Measurements from ENCODE around the gene CEBPG.

The CEBPG gene

GRCh38 chr19:33345163-33345562, 28.3 kb upstream of the CEBPG start:
- Mint-ChIP-seq H3K4me1 (no peaks in the 10 kb centered on the region), H3K4me3 (no peak overlapping the region), H3K27me3 (peaks cover 67% of the 10 kb centered on the region), H3K9me3 (no peaks in the 10 kb centered on the region), H3K27ac (no peak overlapping the region), H3K36me3 (no peaks in the 10 kb centered on the region)
- no peak for ATAC-seq

- no peaks in the 10 kb centered on the region for H3K9me3 Mint-ChIP-seq
- no peaks in the 10 kb centered on the region for H3K4me1 Mint-ChIP-seq
- no peak overlapping the region for H3K27ac Mint-ChIP-seq
- H3K4me3 Mint-ChIP-seq: no peak overlapping the region
- ATAC-seq: no peak
- no peaks in the 10 kb centered on the region for H3K36me3 Mint-ChIP-seq
- H3K27me3 Mint-ChIP-seq: peaks cover 59% of the 10 kb centered on the region
Observed at GRCh38 chr19:33346665-33347064, 26.8 kb upstream of the CEBPG start.

- no peak overlapping the region for H3K27ac Mint-ChIP-seq
- H3K9me3 Mint-ChIP-seq: no peaks in the 10 kb centered on the region
- H3K36me3 Mint-ChIP-seq: no peaks in the 10 kb centered on the region
- H3K4me3 Mint-ChIP-seq: no peak overlapping the region
- ATAC-seq: no peak
- H3K4me1 Mint-ChIP-seq: no peaks in the 10 kb centered on the region
- peaks cover 53% of the 10 kb centered on the region for H3K27me3 Mint-ChIP-seq
Observed at GRCh38 chr19:33347300-33347699, 26.2 kb upstream of the CEBPG start.

DNA sequence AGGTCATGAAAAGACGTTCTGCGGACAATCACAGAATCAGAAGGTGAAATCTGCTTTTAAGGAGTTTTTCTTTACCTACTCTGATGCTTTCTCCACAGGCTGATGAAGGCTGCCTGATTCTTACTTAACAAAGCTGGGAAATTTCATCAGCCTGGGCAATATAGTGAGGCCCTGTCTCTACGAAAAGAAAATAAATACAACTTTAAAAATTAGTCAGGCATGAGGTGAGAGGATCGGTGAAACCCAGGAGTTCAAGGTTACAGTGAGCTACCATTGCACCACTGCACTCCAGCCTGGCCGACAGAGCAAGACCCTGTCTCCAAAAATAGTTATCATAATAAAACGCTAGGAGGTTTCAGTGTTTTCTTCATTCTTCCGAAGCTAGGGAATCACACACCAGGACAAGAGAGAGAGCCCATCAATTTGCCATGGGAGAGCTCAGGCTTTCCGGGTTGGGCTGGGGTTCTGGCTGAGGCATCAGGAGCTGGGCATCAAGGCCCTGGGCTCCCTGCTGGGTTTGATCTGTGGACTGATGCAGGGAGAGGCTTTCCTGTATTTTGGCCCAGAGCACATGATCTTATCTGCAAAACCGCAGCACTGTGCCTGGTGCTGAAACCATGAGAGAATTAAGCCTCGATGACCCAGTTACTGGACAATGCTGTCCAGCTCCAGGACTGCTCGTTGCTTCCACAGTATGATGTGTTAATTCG, 25.1 kb upstream of the CEBPG start:
- Mint-ChIP-seq H3K36me3 (no peaks in the 10 kb centered on the region), H3K9me3 (no peaks in the 10 kb centered on the region), H3K4me1 (no peaks in the 10 kb centered on the region), H3K27me3 (peaks cover 52% of the 10 kb centered on the region), H3K27ac (no peak overlapping the region), H3K4me3 (no peak overlapping the region)
- no peak for ATAC-seq

DNA sequence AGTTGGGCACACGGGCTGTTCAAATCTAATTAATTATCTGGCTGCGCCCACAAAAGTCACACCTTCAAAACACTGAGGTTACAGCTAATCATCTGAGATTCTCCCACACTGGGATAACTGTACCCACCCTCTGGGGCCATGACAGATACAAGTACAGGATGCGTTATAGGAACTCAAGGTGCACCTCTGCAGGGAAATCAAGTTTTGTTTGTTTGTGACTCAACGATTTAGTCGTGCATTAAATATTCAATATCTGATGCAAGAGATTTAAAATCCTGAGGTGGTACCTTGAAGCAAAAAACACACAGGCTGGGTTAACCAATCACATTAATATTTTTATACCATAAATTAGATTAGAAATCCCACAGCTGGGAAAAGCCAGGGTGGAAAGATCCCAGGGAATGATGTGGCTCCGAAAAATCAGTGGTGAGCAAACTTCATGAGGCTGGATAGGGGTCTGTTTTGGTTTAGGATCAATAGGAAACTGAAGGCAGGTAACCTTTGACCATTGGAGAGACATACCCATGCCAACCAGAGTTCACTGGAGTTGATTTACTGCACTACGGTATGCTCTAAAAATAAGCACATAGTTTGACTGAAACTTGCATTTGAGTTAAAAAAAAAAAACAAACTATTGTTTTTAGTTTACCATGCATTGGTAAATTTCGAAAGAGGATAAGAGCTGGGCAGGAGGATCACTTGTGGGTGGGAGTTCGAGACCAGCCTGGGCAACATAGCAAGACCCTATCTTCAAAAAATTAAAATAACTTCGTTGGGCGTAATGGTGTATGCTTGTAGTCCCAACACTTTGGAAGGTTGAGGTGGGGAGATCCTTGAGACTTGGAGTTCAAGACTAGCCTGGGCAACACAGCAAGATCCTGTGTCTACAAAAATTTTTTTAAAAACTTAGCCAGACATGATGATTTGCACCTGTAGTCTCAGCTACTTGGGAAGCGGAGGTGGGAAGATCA, 23.9 kb upstream of the CEBPG start:
- H3K36me3 Mint-ChIP-seq: no peaks in the 10 kb centered on the region

DNA sequence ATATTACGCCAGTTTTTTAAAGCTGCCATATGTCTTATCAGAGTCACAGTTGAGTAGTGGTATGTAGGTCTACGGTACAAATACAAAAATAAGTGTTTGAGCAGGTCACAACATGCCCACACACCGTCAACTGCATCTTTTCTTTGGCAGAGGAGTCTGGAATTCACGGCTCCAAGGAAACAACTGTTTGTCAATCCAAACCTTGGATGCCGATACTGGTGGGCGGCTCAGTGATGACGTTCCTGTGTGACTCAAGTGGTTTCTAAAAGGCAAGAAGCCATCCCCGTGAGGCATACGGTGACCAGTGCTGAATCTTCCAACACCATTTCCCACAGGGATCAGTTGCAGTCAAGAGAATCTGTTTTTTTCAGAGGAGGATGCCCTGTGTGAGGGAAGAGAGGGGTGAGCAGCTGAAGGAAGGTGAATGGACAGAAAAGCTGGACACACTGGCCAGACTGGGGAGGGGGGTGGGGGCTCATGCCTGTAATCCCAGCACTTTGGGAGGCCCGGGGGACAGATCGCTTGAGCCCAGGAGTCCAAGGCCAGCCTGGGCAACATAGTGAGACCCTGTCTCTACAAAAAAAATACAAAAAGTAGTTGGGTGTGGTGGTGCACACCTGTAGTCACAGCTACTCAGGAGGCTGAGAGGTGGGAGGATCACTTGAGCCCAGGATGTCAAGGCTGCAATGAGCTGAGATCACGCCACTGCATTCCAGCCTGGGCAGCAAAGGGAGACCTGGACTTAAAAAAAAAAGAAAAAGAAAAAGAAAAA, 22.8 kb upstream of the CEBPG start:
- ATAC-seq: no peak
- H3K9me3 Mint-ChIP-seq: peaks cover 9% of the 10 kb centered on the region
- peaks cover 33% of the 10 kb centered on the region for H3K27me3 Mint-ChIP-seq
- H3K27ac Mint-ChIP-seq: no peak overlapping the region
- H3K36me3 Mint-ChIP-seq: no peaks in the 10 kb centered on the region
- H3K4me1 Mint-ChIP-seq: no peaks in the 10 kb centered on the region
- no peak overlapping the region for H3K4me3 Mint-ChIP-seq

More for the DNA sequence above, 23.9 kb upstream of the CEBPG start:
- no peaks in the 10 kb centered on the region for H3K4me1 Mint-ChIP-seq
- no peak overlapping the region for H3K4me3 Mint-ChIP-seq
- H3K27me3 Mint-ChIP-seq: peaks cover 44% of the 10 kb centered on the region
- peaks cover 3% of the 10 kb centered on the region for H3K9me3 Mint-ChIP-seq
- no peak overlapping the region for H3K27ac Mint-ChIP-seq
- ATAC-seq: no peak

- H3K36me3 Mint-ChIP-seq: no peaks in the 10 kb centered on the region
- no peak overlapping the region for H3K27ac Mint-ChIP-seq
- peaks cover 14% of the 10 kb centered on the region for H3K9me3 Mint-ChIP-seq
- no peaks in the 10 kb centered on the region for H3K4me1 Mint-ChIP-seq
- H3K27me3 Mint-ChIP-seq: peaks cover 18% of the 10 kb centered on the region
- no peak for ATAC-seq
- no peak overlapping the region for H3K4me3 Mint-ChIP-seq
Observed at GRCh38 chr19:33355535-33355934, 18.0 kb upstream of the CEBPG start.

- H3K4me1 Mint-ChIP-seq: no peaks in the 10 kb centered on the region
- peaks cover 14% of the 10 kb centered on the region for H3K9me3 Mint-ChIP-seq
- no peak overlapping the region for H3K27ac Mint-ChIP-seq
- ATAC-seq: no peak
- H3K4me3 Mint-ChIP-seq: no peak overlapping the region
- peaks cover 15% of the 10 kb centered on the region for H3K27me3 Mint-ChIP-seq
- no peaks in the 10 kb centered on the region for H3K36me3 Mint-ChIP-seq
Observed at GRCh38 chr19:33357556-33357955, 16.0 kb upstream of the CEBPG start.

GRCh38 chr19:33358408-33358807, 15.1 kb upstream of the CEBPG start:
- Mint-ChIP-seq H3K27ac (no peak overlapping the region), H3K27me3 (peaks cover 17% of the 10 kb centered on the region), H3K9me3 (peaks cover 14% of the 10 kb centered on the region), H3K4me1 (no peaks in the 10 kb centered on the region), H3K36me3 (no peaks in the 10 kb centered on the region), H3K4me3 (no peak overlapping the region)
- no peak for ATAC-seq

- Mint-ChIP-seq H3K36me3 (no peaks in the 10 kb centered on the region), H3K27me3 (peaks cover 28% of the 10 kb centered on the region), H3K27ac (no peak overlapping the region), H3K4me3 (no peak overlapping the region), H3K4me1 (no peaks in the 10 kb centered on the region), H3K9me3 (peaks cover 11% of the 10 kb centered on the region)
- ATAC-seq: no peak
Observed at GRCh38 chr19:33359581-33359980, 13.9 kb upstream of the CEBPG start.

- H3K27me3 Mint-ChIP-seq: peaks cover 32% of the 10 kb centered on the region
- H3K27ac Mint-ChIP-seq: no peak overlapping the region
- H3K4me3 Mint-ChIP-seq: no peak overlapping the region
- no peaks in the 10 kb centered on the region for H3K36me3 Mint-ChIP-seq
- no peaks in the 10 kb centered on the region for H3K4me1 Mint-ChIP-seq
- no peak for ATAC-seq
- H3K9me3 Mint-ChIP-seq: no peaks in the 10 kb centered on the region
Observed at GRCh38 chr19:33362508-33363228, 10.8 kb upstream of the CEBPG start.

GRCh38 chr19:33363476-33363875, 10.0 kb upstream of the CEBPG start:
- Mint-ChIP-seq H3K9me3 (no peaks in the 10 kb centered on the region), H3K27me3 (peaks cover 28% of the 10 kb centered on the region), H3K4me1 (no peaks in the 10 kb centered on the region), H3K27ac (no peak overlapping the region), H3K4me3 (no peak overlapping the region), H3K36me3 (no peaks in the 10 kb centered on the region)
- no peak for ATAC-seq

DNA sequence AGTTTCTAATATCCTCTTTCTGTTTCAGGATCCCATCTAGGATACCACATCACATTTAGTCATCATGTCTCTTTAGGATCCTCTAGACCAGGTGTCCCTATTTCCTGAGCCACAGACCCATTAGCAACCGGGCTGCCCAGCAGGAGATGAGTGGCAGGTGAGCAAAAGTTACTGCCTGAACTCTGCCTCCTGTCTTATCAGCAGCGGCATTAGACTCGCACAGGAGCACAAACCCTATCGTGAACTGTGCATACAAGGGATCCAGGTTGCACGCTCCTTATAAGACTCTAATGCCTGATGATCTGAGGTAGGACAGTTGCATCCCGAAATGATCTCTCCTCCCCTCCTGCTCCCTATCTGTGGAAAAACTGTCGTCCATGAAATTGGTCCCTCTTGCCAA, 7.8 kb upstream of the CEBPG start:
- H3K36me3 Mint-ChIP-seq: no peaks in the 10 kb centered on the region
- no peak for ATAC-seq
- H3K4me3 Mint-ChIP-seq: no peak overlapping the region
- H3K27me3 Mint-ChIP-seq: peaks cover 17% of the 10 kb centered on the region
- H3K4me1 Mint-ChIP-seq: no peaks in the 10 kb centered on the region
- H3K27ac Mint-ChIP-seq: no peak overlapping the region
- H3K9me3 Mint-ChIP-seq: no peaks in the 10 kb centered on the region

DNA sequence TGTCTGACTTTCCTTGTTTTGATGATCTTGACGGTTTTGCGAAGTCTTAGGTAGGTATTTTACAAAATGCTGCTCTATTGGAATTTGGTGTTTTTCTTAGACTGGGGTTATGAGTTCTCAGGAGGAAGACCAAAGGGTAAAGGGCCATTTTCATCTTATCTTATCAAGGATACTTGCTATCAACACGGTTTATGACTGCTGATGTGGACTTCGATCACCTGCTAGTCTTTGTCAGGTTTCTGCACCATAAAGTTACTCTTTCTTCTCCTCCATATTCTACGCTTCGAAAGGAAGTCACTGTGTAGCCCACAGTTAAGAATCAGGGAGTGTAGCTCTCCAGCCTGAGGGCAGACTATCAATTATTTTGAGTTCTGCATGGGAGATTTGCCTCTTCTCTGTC, 7.4 kb upstream of the CEBPG start:
- H3K27ac Mint-ChIP-seq: no peak overlapping the region
- H3K36me3 Mint-ChIP-seq: no peaks in the 10 kb centered on the region
- peaks cover 17% of the 10 kb centered on the region for H3K27me3 Mint-ChIP-seq
- ATAC-seq: no peak
- no peaks in the 10 kb centered on the region for H3K4me1 Mint-ChIP-seq
- H3K4me3 Mint-ChIP-seq: no peak overlapping the region
- H3K9me3 Mint-ChIP-seq: no peaks in the 10 kb centered on the region

- Mint-ChIP-seq H3K27ac (no peak overlapping the region), H3K9me3 (no peaks in the 10 kb centered on the region), H3K27me3 (peaks cover 17% of the 10 kb centered on the region), H3K4me1 (no peaks in the 10 kb centered on the region), H3K36me3 (no peaks in the 10 kb centered on the region), H3K4me3 (no peak overlapping the region)
- ATAC-seq: no peak
Observed at GRCh38 chr19:33366897-33367296, 6.6 kb upstream of the CEBPG start.
